Measurements from ENCODE around the gene STRBP.
"Not testable (repeated sequence)": the region's sequence is repeated elsewhere in the genome, so short reads cannot be mapped to it uniquely, and the experiment has no call there.

STRBP gene

GRCh38 chr9:123250504-123250903, 17.9 kb downstream of the STRBP start:
- no peak for DNase-seq (ENCODE audit: low read depth)
- no peak overlapping the region for H3K4me3 ChIP-seq (ENCODE audit: low read depth, low read length)
- TF ChIP-seq CTCF (conservative IDR thresholded peaks at IDR 0.05; ENCODE audit: low read depth, low read length) = no peak

- DNase-seq (ENCODE audit: low read depth); H3K4me3 ChIP-seq (ENCODE audit: low read depth, low read length): not testable (repeated sequence)
Measured at GRCh38 chr9:123249162-123249561, 19.2 kb downstream of the STRBP start.

- H3K4me3 ChIP-seq (ENCODE audit: low read depth, low read length) = no peak overlapping the region
- no peak for DNase-seq (ENCODE audit: low read depth)
- TF ChIP-seq CTCF (conservative IDR thresholded peaks at IDR 0.05; ENCODE audit: low read depth, low read length) = no peak
Measured at GRCh38 chr9:123248630-123249029, 19.8 kb downstream of the STRBP start.

- peak; percentile 44 for DNase-seq (ENCODE audit: low read depth)
- no peak overlapping the region for H3K4me3 ChIP-seq (ENCODE audit: low read depth, low read length)
- no peak for TF ChIP-seq CTCF (conservative IDR thresholded peaks at IDR 0.05; ENCODE audit: low read depth, low read length)
Measured at GRCh38 chr9:123246534-123246933, 21.9 kb downstream of the STRBP start.

GRCh38 chr9:123239726-123240125, 28.7 kb downstream of the STRBP start:
- H3K4me3 ChIP-seq (ENCODE audit: low read depth, low read length) = no peak overlapping the region
- no peak for DNase-seq (ENCODE audit: low read depth)
- no peak for TF ChIP-seq CTCF (conservative IDR thresholded peaks at IDR 0.05; ENCODE audit: low read depth, low read length)

GRCh38 chr9:123238365-123238764, 30.0 kb downstream of the STRBP start:
- TF ChIP-seq CTCF (conservative IDR thresholded peaks at IDR 0.05; ENCODE audit: low read depth, low read length) = no peak
- DNase-seq (ENCODE audit: low read depth) = peak; percentile 8

GRCh38 chr9:123237220-123237619, 31.2 kb downstream of the STRBP start:
- TF ChIP-seq CTCF (conservative IDR thresholded peaks at IDR 0.05; ENCODE audit: low read depth, low read length) = no peak
- no peak overlapping the region for H3K4me3 ChIP-seq (ENCODE audit: low read depth, low read length)
- no peak for DNase-seq (ENCODE audit: low read depth)

More at GRCh38 chr9:123238365-123238764, 30.0 kb downstream of the STRBP start:
- H3K4me3 ChIP-seq (ENCODE audit: low read depth, low read length) = no peak overlapping the region

- no peak overlapping the region for H3K4me3 ChIP-seq (ENCODE audit: low read depth, low read length)
- no peak for TF ChIP-seq CTCF (conservative IDR thresholded peaks at IDR 0.05; ENCODE audit: low read depth, low read length)
Measured at GRCh38 chr9:123235448-123235847, 32.9 kb downstream of the STRBP start.

More at GRCh38 chr9:123235448-123235847, 32.9 kb downstream of the STRBP start:
- no peak for DNase-seq (ENCODE audit: low read depth)
